Keratinocyte (primary cell): ENCODE results near the gene SLC39A10. TPM values are rescaled to one million over a fixed set of nuclear protein-coding genes. Genes with fewer than 3 reads are reported as not detected.

Experiments used
- DNase-seq: peaks from one replicate; pipeline ENCODE4 v3.0.0-alpha.2; 2011; ENCODE audit warnings: low read depth, missing footprints, low spot score
- FAIRE-seq: peaks from 2 replicates; lab custom pipeline; 2011; peaks lifted over from hg19 to GRCh38; lab: Jason Lieb, UNC
- H2AFZ ChIP-seq: 2 replicates; pipeline ENCODE4 v1.6.0; 2012; ENCODE audit warnings: low read length, control low read depth, inconsistent platforms; ENCODE audit not compliant: control insufficient read depth
- H3K27ac ChIP-seq: 2 replicates; pipeline ENCODE4 v1.5.1; 2011; ENCODE audit warnings: low read length; ENCODE audit not compliant: control insufficient read depth, insufficient read depth
- H3K27me3 ChIP-seq: 3 replicates; pipeline ENCODE4 v1.6.0; 2011; ENCODE audit warnings: low read length; ENCODE audit not compliant: control insufficient read depth, insufficient read depth; ENCODE audit errors: extremely low read depth
- H3K36me3 ChIP-seq, 2 experiments: 2 replicates in 1 of 2; 3 replicates in 1 of 2; pipeline ENCODE4 v1.5.1; 2011; ENCODE audit warnings: low read length in 2 of 2, mild to moderate bottlenecking in 1 of 2; ENCODE audit not compliant: control insufficient read depth in 2 of 2, insufficient read depth in 2 of 2; ENCODE audit errors: extremely low read depth in 1 of 2
- H3K4me1 ChIP-seq: 3 replicates; pipeline ENCODE4 v1.5.1; 2011; ENCODE audit warnings: low read length; ENCODE audit not compliant: control insufficient read depth, insufficient read depth; ENCODE audit errors: extremely low read depth
- H3K4me2 ChIP-seq: 3 replicates; pipeline ENCODE4 v1.6.0; 2011; ENCODE audit warnings: low read depth, low read length; ENCODE audit not compliant: control insufficient read depth, insufficient read depth; ENCODE audit errors: extremely low read depth
- H3K4me3 ChIP-seq, 3 experiments: fragments of 200-600 bp in 1 of 3; sonication (generic) in 1 of 3; 2 replicates in 2 of 3; 3 replicates in 1 of 3; pipeline ENCODE4 v1.5.1; 2011 to 2016; ENCODE audit warnings: low read length in 3 of 3, mild to moderate bottlenecking in 3 of 3, control low read depth in 2 of 3, inconsistent platforms in 1 of 3, low read depth in 1 of 3, mixed read lengths in 1 of 3, mixed run types in 1 of 3, moderate library complexity in 1 of 3; ENCODE audit not compliant: control insufficient read depth in 2 of 3, insufficient read depth in 2 of 3; ENCODE audit errors: extremely low read depth in 1 of 3
- H3K79me2 ChIP-seq: 2 replicates; pipeline ENCODE4 v1.6.0; 2012; ENCODE audit warnings: low read length; ENCODE audit not compliant: control insufficient read depth, insufficient read depth
- H3K9ac ChIP-seq: 3 replicates; pipeline ENCODE4 v1.6.0; 2011; ENCODE audit warnings: low read length; ENCODE audit not compliant: control insufficient read depth, insufficient read depth; ENCODE audit errors: extremely low read depth
- H3K9me1 ChIP-seq: 3 replicates; pipeline ENCODE4 v1.6.0; 2011; ENCODE audit warnings: low read length; ENCODE audit not compliant: control insufficient read depth, insufficient read depth; ENCODE audit errors: extremely low read depth
- H3K9me3 ChIP-seq: 2 replicates; pipeline ENCODE4 v1.5.1; 2012; ENCODE audit warnings: low read depth, low read length; ENCODE audit not compliant: control insufficient read depth
- H4K20me1 ChIP-seq: 3 replicates; pipeline ENCODE4 v1.6.0; 2011; ENCODE audit warnings: low read length; ENCODE audit not compliant: control insufficient read depth, insufficient read depth; ENCODE audit errors: extremely low read depth
- CTCF ChIP-seq, 3 experiments: IDR thresholded peaks in 1 of 3; conservative IDR thresholded peaks in 1 of 3; optimal IDR thresholded peaks in 1 of 3; 2 replicates in 2 of 3; 3 replicates in 1 of 3; pipeline versions ENCODE3 to v1.5.1; 2011; ENCODE audit warnings: low read length in 3 of 3, mild to moderate bottlenecking in 3 of 3, moderate library complexity in 2 of 3, control low read depth in 1 of 3, inconsistent platforms in 1 of 3; ENCODE audit not compliant: insufficient read depth in 2 of 3; ENCODE audit errors: extremely low read depth in 1 of 3
- EZH2 ChIP-seq: IDR thresholded peaks from one replicate; pipeline ENCODE4 v1.6.1; 2012; ENCODE audit warnings: inconsistent platforms, mild to moderate bottlenecking, low read length, moderate library complexity
- dilution Hi-C: fragments of 300-500 bp; cut with MboI; formaldehyde crosslinking; loops from one replicate; pipeline ENCODE4 v1.7.0; 2020; ENCODE audit warnings: low sequenced_read_pairs; ENCODE audit not compliant: extremely low pct_ligation_motif_present
- polyA plus RNA-seq, 5 experiments: library from polyadenylated mRNA; depleted of rRNA in 3 of 5; stranded (reverse) in 3 of 5; stranded (forward) in 1 of 5; unstranded in 1 of 5; fragments of >200 nt; gene quantifications; 1 replicate in 1 of 5; 2 replicates in 3 of 5; 3 replicates in 1 of 5; pipeline versions ENCODE4 v1.2.1 to v1.2.3, GENCODE V29; 2011 to 2012; ENCODE audit warnings: missing spikeins in 2 of 5, low read depth in 1 of 5, low replicate concordance in 1 of 5

Gene SLC39A10
- polyA plus RNA-seq, 1 donor (not counting 4 experiments of a cell fraction or from before 2014, with no cell fraction given) = 19.4 TPM

- no peak for FAIRE-seq
These were observed 49.3 kb downstream of the SLC39A10 start for GRCh38 chr2:195706161-195706900.

GRCh38 chr2:195709901-195710806 lies 53.1 kb downstream of the SLC39A10 start:
- no peaks in the 10 kb centered on the region for H3K27me3 ChIP-seq
- H3K9me3 ChIP-seq = no peaks in the 10 kb centered on the region
- peaks cover 0 to 2% of the 10 kb centered on the region in 2 experiments for H3K36me3 ChIP-seq
- DNase-seq (no peak), FAIRE-seq (no peak)
- no peak overlapping the region for H3K4me3 ChIP-seq
- H3K9ac ChIP-seq = no peak overlapping the region
- TF ChIP-seq EZH2 (no peak), CTCF (optimal IDR thresholded peaks at IDR 0.05 in 1 of 3, IDR thresholded peaks at IDR 0.05 in 1 of 3, conservative IDR thresholded peaks at IDR 0.05 in 1 of 3; ENCODE audit: extremely low read depth in 1 of 3, insufficient read depth in 2 of 3, low read length in 3 of 3) (no peak)
- H3K27ac ChIP-seq = no peak overlapping the region
- H3K4me2 ChIP-seq = no peak overlapping the region
- dilution Hi-C loops = no loop called here
- no peaks in the 10 kb centered on the region for H3K79me2 ChIP-seq
- H4K20me1 ChIP-seq = no peaks in the 10 kb centered on the region
- H2AFZ ChIP-seq = no peak overlapping the region
- no peaks in the 10 kb centered on the region for H3K4me1 ChIP-seq
- H3K9me1 ChIP-seq = no peaks in the 10 kb centered on the region

More at GRCh38 chr2:195706161-195706900, 49.3 kb downstream of the SLC39A10 start:
- H2AFZ ChIP-seq = no peak overlapping the region
- H3K4me2 ChIP-seq = no peak overlapping the region
- no peak for TF ChIP-seq CTCF (optimal IDR thresholded peaks at IDR 0.05 in 1 of 3, IDR thresholded peaks at IDR 0.05 in 1 of 3, conservative IDR thresholded peaks at IDR 0.05 in 1 of 3; ENCODE audit: extremely low read depth in 1 of 3, insufficient read depth in 2 of 3, low read length in 3 of 3)
- TF ChIP-seq EZH2 = no peak
- H3K9me1 ChIP-seq = no peaks in the 10 kb centered on the region
- H3K9me3 ChIP-seq = no peaks in the 10 kb centered on the region
- H3K27ac ChIP-seq = no peak overlapping the region
- H3K36me3 ChIP-seq = peaks cover 0 to 2% of the 10 kb centered on the region in 2 experiments
- H3K27me3 ChIP-seq = no peaks in the 10 kb centered on the region
- H3K4me1 ChIP-seq = no peaks in the 10 kb centered on the region
- no peak overlapping the region for H3K4me3 ChIP-seq
- no peaks in the 10 kb centered on the region for H4K20me1 ChIP-seq
- dilution Hi-C loops = no loop called here
- no peak overlapping the region for H3K9ac ChIP-seq
- no peak for DNase-seq
- H3K79me2 ChIP-seq = no peaks in the 10 kb centered on the region
